SK-N-MC (cell line): ENCODE measurements around the gene HADHA.

Experiments
- DNase-seq: peaks from one replicate; pipeline ENCODE4 v3.0.0-alpha.2; 2011; ENCODE audit warnings: low read depth, low spot score
- H3K27ac ChIP-seq: fragments of 200-600 bp; sonication (generic); 2 replicates; pipeline ENCODE4 v1.5.1; 2016; ENCODE audit warnings: mixed run types
- H3K36me3 ChIP-seq: fragments of 200-600 bp; sonication (generic); 2 replicates; pipeline ENCODE4 v1.6.1; 2017; ENCODE audit warnings: antibody characterized with exemption, low read length, mixed read lengths; ENCODE audit not compliant: insufficient read depth
- H3K4me3 ChIP-seq: fragments of 200-600 bp; sonication (generic); 2 replicates; pipeline ENCODE4 v1.5.1; 2016
- H3K9ac ChIP-seq: fragments of 200-600 bp; sonication (generic); 2 replicates; pipeline ENCODE4 v1.8.0; 2017; ENCODE audit warnings: mixed run types, mixed read lengths; ENCODE audit not compliant: insufficient read length
- H3K9me3 ChIP-seq: fragments of 200-600 bp; sonication (generic); 2 replicates; pipeline ENCODE4 v1.6.1; 2017; ENCODE audit warnings: low read depth, mild to moderate bottlenecking, antibody characterized with exemption, low read length, moderate library complexity, mixed read lengths
- EZH2 ChIP-seq: fragments of 200-600 bp; sonication (generic); IDR thresholded peaks from one replicate; pipeline ENCODE4 v1.6.1; 2017; ENCODE audit warnings: antibody characterized with exemption
- FOXP2 ChIP-seq: optimal IDR thresholded peaks from 2 replicates; pipeline ENCODE3; 2011; ENCODE audit warnings: mild to moderate bottlenecking, moderate library complexity; ENCODE audit not compliant: insufficient read depth; ENCODE audit errors: extremely low read length, control extremely low read depth
- POLR2AphosphoS5 ChIP-seq: IDR thresholded peaks from 2 replicates; pipeline ENCODE4 v1.6.1; 2012; ENCODE audit warnings: mild to moderate bottlenecking, low read depth, low read length, borderline replicate concordance

HADHA gene

GRCh38 chr2:26179446-26179913 is 65.0 kb downstream of the HADHA start:
- H3K27ac ChIP-seq = no peak overlapping the region
- TF ChIP-seq EZH2 (no peak), FOXP2 (no peak), POLR2AphosphoS5 (no peak)
- peaks cover 5% of the 10 kb centered on the region; the same call in 1 of the 2 replicates for H3K36me3 ChIP-seq
- DNase-seq = no peak
- H3K9ac ChIP-seq = no peak overlapping the region
- H3K9me3 ChIP-seq = no peaks in the 10 kb centered on the region
- H3K4me3 ChIP-seq = no peak overlapping the region

- no peak overlapping the region for H3K4me3 ChIP-seq
- H3K9ac ChIP-seq = no peak overlapping the region
- H3K36me3 ChIP-seq = peaks cover 5% of the 10 kb centered on the region; the same call in 1 of the 2 replicates
- no peak for DNase-seq
- no peak overlapping the region for H3K27ac ChIP-seq
- H3K9me3 ChIP-seq = no peaks in the 10 kb centered on the region
- TF ChIP-seq EZH2 (no peak), FOXP2 (no peak), POLR2AphosphoS5 (no peak)
Observed at GRCh38 chr2:26178746-26179436, 65.5 kb downstream of the HADHA start.

GRCh38 chr2:26178246-26178645 is 66.2 kb downstream of the HADHA start:
- TF ChIP-seq POLR2AphosphoS5 (no peak), EZH2 (no peak), FOXP2 (no peak)
- no peak overlapping the region for H3K27ac ChIP-seq
- no peaks in the 10 kb centered on the region for H3K9me3 ChIP-seq
- peaks cover 5% of the 10 kb centered on the region; the same call in 1 of the 2 replicates for H3K36me3 ChIP-seq
- no peak overlapping the region for H3K4me3 ChIP-seq
- no peak overlapping the region for H3K9ac ChIP-seq
- DNase-seq = no peak

GRCh38 chr2:26177122-26177521 is 67.3 kb downstream of the HADHA start:
- Histone ChIP-seq H3K9ac (no peak overlapping the region), H3K36me3 (peaks cover 5% of the 10 kb centered on the region; the same call in 1 of the 2 replicates), H3K4me3 (no peak overlapping the region), H3K9me3 (no peaks in the 10 kb centered on the region), H3K27ac (peak overlapping the region; percentile 42; the same call in 1 of the 2 replicates)
- DNase-seq = no peak
- TF ChIP-seq FOXP2 = no peak
- no peak for TF ChIP-seq POLR2AphosphoS5
- TF ChIP-seq EZH2 = no peak

GRCh38 chr2:26176279-26176615 is 68.2 kb downstream of the HADHA start:
- Histone ChIP-seq H3K9me3 (no peaks in the 10 kb centered on the region), H3K4me3 (no peak overlapping the region), H3K27ac (peak overlapping the region; percentile 42; the same call in 1 of the 2 replicates), H3K9ac (no peak overlapping the region), H3K36me3 (peaks cover 5% of the 10 kb centered on the region; the same call in 1 of the 2 replicates)
- no peak for TF ChIP-seq FOXP2
- TF ChIP-seq EZH2 = no peak
- no peak for TF ChIP-seq POLR2AphosphoS5
- DNase-seq = no peak

GRCh38 chr2:26175466-26176278 is 68.8 kb downstream of the HADHA start:
- DNase-seq = no peak
- Histone ChIP-seq H3K36me3 (peaks cover 5% of the 10 kb centered on the region; the same call in 1 of the 2 replicates), H3K27ac (no peak overlapping the region), H3K9ac (no peak overlapping the region), H3K4me3 (no peak overlapping the region), H3K9me3 (no peaks in the 10 kb centered on the region)
- TF ChIP-seq EZH2 (no peak), POLR2AphosphoS5 (no peak), FOXP2 (no peak)

GRCh38 chr2:26174691-26175465 is 69.6 kb downstream of the HADHA start:
- Histone ChIP-seq H3K9me3 (no peaks in the 10 kb centered on the region), H3K4me3 (peak overlapping the region; percentile 82), H3K27ac (no peak overlapping the region), H3K36me3 (peaks cover 5% of the 10 kb centered on the region; the same call in 1 of the 2 replicates), H3K9ac (no peak overlapping the region)
- TF ChIP-seq EZH2 = no peak
- TF ChIP-seq FOXP2 = no peak
- no peak for TF ChIP-seq POLR2AphosphoS5
- DNase-seq = no peak
